A549 treated with GW870086 at 1 μM for 4 hours (cell line): Measurements from ENCODE around the gene CPNE1. TPM values are rescaled to one million over a fixed set of nuclear protein-coding genes. Genes with fewer than 3 reads are reported as not detected.

Source experiments
- total RNA-seq: library from RNA; stranded (reverse); fragments of 200-300 nt; extraction: Qiagen RNA extraction; gene quantifications from 5 replicates; pipeline ENCODE4 v1.2.3, GENCODE V29; 2022; ENCODE audit warnings: low read depth

CPNE1 gene
- 168 to 220 TPM (median 208 TPM) in 5 replicates for total RNA-seq

DNA sequence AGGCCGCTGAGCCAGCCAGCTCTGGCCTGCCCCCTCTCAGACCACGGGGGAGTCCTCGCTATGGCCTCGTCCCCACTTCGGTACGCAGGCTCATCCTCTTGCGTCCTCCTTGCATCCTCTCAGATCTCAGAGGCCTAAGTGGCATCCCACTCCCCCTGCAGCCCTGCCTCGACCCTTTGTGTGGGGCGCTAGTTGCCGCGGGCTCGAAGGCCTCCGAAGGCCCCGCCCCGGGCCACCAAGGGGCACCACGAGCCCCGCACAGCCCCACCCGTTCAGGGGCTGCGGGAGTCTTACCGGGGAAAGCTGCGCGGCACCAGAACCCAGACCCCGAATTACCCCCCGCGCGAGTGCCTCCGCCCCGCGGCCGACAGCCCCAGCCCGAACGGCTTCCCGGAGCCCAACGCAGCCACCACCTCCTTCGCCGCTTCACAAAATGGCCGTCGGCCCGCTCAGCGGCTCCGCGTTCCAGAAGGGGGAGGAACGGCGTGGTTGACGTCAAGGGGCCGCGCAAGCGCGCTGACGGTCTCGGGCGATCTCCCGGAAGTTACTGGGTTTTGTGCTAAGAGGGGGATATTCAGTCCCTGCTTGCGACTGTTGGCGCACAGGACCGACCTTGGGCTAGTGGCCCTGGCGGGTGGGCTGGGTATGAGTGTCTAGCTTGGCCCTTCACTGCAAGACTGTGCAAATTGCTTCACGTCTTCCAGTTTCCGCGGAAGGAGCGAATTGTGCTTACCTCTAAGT, at the start of gene CPNE1, which contains the start of gene RBM12:
CPNE1 (minus strand) TSS at position 435 of the 741 bp plus-strand sequence. CDS start 31,977 bp downstream, outside the sequence.
RBM12 (minus strand) TSS at position 435 of the 741 bp plus-strand sequence. CDS start 9,578 bp downstream, outside the sequence.

DNA sequence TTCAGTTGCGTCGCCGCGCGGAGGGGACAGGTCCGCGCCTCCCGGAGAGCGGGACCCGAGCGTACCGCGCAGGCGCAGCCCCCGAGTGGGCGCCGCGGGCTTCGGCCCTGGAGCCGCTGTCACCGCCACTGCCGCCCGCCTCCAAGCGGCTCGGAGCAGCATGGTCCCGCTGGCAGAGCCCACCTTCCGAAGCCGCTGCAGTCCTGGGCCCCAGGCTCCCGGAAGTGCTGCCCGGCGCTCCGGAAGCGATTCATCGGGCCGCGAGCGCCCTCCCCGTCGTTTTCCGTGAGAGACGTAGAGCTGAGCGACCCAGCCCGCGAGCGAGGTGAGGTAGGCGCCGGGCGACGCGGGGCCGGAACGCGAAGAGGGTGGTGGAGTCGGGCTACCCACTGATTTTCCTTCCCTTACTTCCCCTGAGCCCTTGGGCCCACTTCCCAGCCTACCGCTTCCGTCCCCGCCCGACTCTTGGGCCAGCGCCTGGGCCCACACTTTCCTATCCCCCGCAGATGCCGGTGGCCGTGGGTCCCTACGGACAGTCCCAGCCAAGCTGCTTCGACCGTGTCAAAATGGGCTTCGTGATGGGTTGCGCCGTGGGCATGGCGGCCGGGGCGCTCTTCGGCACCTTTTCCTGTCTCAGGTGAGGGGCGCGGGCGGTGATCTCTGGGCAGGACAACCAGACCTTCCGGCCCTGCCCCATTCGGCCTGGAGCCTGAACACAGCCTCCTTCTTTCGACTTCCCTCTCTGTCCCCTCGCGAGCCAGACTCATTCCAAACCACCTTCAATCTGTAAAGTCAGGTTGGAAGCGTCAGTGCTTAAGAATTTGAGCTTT, 34.6 kb upstream of the CPNE1 start, which contains the start of the genes NFS1 and ROMO1:
NFS1 (minus strand) TSS at position 226 of the 830 bp plus-strand sequence; CDS start at position 162, 64 bp downstream.
ROMO1 (plus strand) TSS at position 279 of the 830 bp plus-strand sequence; CDS start at position 507, 228 bp downstream.

DNA sequence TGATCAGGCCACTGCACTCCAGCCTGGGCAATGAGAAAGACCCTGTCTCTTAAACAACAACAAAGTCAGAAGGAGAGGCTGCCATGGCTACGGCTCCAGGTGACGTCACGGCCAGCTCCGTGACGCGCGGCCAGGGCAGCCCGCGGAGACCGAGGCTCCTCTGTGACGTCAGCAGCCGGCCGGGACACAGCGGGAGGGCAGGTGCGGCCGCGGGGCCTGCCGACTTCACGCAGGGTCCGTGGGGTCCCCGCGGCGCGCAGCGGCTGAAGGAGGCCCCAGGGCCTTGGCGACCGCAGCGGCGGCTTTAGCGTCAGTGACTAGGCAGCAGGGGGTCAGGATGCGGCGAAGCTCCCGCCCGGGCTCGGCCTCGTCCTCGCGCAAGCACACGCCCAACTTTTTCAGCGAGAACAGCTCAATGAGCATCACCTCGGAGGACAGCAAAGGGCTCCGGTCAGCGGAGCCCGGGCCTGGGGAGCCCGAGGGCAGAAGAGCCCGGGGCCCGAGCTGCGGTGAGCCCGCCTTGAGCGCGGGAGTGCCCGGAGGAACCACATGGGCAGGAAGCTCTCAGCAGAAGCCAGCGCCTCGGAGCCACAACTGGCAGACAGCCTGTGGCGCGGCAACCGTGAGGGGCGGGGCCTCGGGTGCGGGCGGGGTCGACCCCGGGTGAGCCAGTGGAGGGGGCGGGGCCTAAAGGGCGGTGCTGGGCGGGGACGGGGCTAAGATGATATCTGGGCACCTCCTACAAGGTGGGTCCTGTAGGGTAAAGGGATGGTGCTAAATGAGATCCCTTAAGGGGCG, 48.8 kb downstream of the CPNE1 start, which contains the start of gene SPAG4:
SPAG4 (plus strand) TSS at position 163 of the 798 bp plus-strand sequence; CDS start at position 338, 175 bp downstream.

Other genes starting within 250 kb of the CPNE1 start
- 0.06 TPM in 1 of 5 replicates, not detected in the others for gene GDF5, start 226.7 kb downstream of the CPNE1 start, total RNA-seq
- 20.9 to 29.5 TPM (median 22.8 TPM) in 5 replicates for gene CEP250, start 209.3 kb downstream of the CPNE1 start, total RNA-seq
- gene C20orf173, start 135.2 kb downstream of the CPNE1 start, total RNA-seq: not detected in 5 replicates
- gene ERGIC3, start 122.8 kb downstream of the CPNE1 start, total RNA-seq: 217 to 241 TPM (median 235 TPM) in 5 replicates
- 2.9 to 6.0 TPM (median 4.7 TPM) in 5 replicates for gene SPAG4, start 49.1 kb downstream of the CPNE1 start, total RNA-seq
- gene RBM12, start within 50 bp of the CPNE1 start, total RNA-seq: 71.4 to 87.0 TPM (median 82.9 TPM) in 5 replicates
- 35.1 to 40.2 TPM (median 38.3 TPM) in 5 replicates for gene NFS1, start 34.5 kb upstream of the CPNE1 start, total RNA-seq
- 336 to 420 TPM (median 360 TPM) in 5 replicates for gene ROMO1, start 34.5 kb upstream of the CPNE1 start, total RNA-seq
- gene RBM39, start 77.4 kb upstream of the CPNE1 start, total RNA-seq: 166 to 201 TPM (median 190 TPM) in 5 replicates
- 24.3 to 31.7 TPM (median 30.6 TPM) in 5 replicates for gene PHF20, start 107.1 kb upstream of the CPNE1 start, total RNA-seq